HG02588 (cell line): ENCODE results near the gene SPATA31A3.
"Not testable (repeated sequence)": the region's sequence is repeated elsewhere in the genome, so short reads cannot be mapped to it uniquely, and the experiment has no call there.

Source experiments
- ATAC-seq: cut with Tn5 transposase; IDR thresholded peaks from one replicate; pipeline ENCODE4 v1.9.1; 2021; ENCODE audit warnings: mild to moderate bottlenecking, moderate library complexity; ENCODE audit not compliant: unreplicated experiment

The SPATA31A3 gene

GRCh38 chr9:66992450-66992849 lies at the start of gene SPATA31A3:
Gene SPATA31A3, minus strand, starts transcription at chr9:66992550. Its CDS starts 29 bp downstream, at chr9:66992521.
- not testable (repeated sequence) for ATAC-seq

- not testable (repeated sequence) for ATAC-seq
Observed at GRCh38 chr9:66952576-66952975, 39.8 kb downstream of the SPATA31A3 start.

GRCh38 chr9:66942400-66943155 lies 49.8 kb downstream of the SPATA31A3 start:
- ATAC-seq: not testable (repeated sequence)

DNA sequence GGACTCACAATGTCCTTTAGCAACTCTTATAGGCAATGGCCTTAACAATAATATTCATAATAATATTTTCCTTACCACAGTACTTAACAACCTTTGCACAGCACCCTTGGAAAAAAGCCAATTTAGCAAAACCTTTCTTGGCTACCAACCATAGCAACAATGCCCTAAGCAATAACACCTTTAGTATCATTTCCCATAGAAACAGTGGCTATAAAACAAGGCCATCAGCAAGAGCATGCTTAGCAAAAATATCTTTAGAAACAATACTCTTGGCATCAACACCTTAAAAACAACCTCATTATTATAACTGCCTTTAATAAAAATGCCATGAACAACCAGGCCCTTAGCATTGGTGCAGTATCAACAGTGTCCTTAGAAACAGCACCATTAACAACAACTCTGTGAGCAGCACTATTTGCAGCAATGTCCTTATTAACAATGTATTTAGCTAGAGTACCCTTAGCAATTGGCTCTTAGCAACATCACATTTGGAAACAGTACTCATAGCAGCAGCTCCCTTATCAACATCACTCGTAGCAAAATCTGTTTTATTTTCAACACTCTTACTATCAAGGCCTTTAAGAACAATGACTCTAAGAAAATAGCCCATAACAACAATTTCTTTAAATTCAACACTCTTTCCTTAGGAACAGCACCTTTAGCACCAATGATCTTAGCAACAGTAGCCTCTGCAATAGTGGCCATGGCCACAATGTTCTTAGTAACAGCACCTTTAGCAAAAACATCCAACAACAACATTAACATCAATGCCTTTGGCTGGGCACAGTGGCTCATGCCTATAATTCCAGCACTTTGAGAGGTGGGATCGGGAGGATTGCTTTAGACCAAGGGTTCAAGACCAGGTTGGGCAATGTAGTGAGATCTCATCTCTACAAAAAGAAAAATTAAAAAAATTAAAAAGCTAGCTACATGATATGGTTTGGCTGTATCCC lies 52.2 kb downstream of the SPATA31A3 start:
- not testable (repeated sequence) for ATAC-seq

DNA sequence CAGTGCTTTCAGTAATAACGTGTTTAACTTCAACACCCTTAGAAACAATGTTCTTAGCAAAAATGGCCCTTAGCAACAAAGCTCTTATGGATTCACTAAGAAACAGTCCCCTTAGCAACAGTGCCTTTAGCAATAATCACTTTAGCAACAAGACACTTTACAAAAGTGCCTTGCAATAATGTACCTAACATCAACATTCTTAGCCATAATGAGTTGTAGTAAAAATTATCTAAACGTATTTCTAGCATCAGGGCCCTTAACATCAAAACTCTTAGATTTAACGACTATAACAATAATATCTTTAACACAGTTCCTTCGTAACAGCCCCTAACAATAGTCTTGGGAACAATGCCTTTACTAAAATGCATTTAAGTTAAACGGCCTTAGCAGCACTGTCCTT lies 54.0 kb downstream of the SPATA31A3 start:
- ATAC-seq: not testable (repeated sequence)

- ATAC-seq: not testable (repeated sequence)
Observed at GRCh38 chr9:66937662-66938061, 54.7 kb downstream of the SPATA31A3 start.
